ENCODE measurements around the gene THBD.

GRCh38 chr20:23047738-23048214, 1.7 kb downstream of the THBD start:
- no peak for TF ChIP-seq POLR2A (IDR thresholded peaks at IDR 0.05; ENCODE audit: extremely low read depth, insufficient read length)
- no peak for TF ChIP-seq CTCF (IDR thresholded peaks at IDR 0.05; ENCODE audit: low read depth, low read length)
- TF ChIP-seq MAX (IDR thresholded peaks at IDR 0.05; ENCODE audit: low read depth, low read length): no peak
- no peak for TF ChIP-seq MYC (IDR thresholded peaks at IDR 0.05; ENCODE audit: low read depth, low read length)

Data from NB4 (cell line).